GM19328 (cell line): Measurements from ENCODE around the gene FAM193A.
"Not testable (repeated sequence)": the region's sequence is repeated elsewhere in the genome, so short reads cannot be mapped to it uniquely, and the experiment has no call there.

ENCODE experiments used
- ATAC-seq: cut with Tn5 transposase; IDR thresholded peaks from one replicate; pipeline ENCODE4 v1.9.1; 2021; ENCODE audit warnings: mild to moderate bottlenecking, moderate library complexity; ENCODE audit not compliant: unreplicated experiment

FAM193A gene

DNA sequence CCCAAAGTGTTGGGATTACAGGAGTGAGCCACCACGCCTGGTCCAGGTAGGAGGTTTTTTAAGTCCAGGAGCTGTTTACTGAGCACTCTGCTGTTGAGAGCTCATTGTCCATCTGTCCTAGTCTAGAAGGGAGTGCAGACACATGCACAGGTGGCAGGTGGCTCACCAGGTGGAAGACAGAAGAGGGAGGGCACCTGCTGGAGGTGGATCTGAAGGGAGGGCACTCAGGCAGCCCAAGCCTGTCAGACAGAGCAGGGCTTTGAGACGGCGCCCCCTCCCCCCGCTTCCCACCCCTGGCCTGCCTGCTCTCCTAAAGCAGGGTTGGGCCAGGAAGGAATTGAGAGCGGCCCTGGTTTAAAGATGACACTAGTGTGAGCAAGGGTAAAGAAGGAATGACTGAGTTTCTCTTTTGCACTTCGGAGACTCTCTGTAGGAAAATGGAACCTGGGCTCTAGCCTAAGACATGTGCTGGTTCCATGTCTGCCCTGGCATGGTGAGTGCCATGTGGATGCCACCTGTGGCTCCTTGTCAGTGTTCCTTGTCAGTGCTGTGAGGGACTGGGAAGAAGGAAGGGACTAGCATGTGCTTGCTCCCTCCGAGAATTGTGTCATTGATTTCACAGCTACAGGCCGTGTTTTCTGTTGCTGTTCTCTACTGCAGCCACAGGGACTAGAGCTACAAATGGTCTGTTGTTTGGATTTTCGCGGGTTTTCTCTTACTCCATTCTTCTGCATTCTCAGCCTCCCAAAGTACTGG, 111.1 kb downstream of the FAM193A start:
- no peak for ATAC-seq

GRCh38 chr4:2648159-2648814, 111.8 kb downstream of the FAM193A start:
- ATAC-seq, result no peak

DNA sequence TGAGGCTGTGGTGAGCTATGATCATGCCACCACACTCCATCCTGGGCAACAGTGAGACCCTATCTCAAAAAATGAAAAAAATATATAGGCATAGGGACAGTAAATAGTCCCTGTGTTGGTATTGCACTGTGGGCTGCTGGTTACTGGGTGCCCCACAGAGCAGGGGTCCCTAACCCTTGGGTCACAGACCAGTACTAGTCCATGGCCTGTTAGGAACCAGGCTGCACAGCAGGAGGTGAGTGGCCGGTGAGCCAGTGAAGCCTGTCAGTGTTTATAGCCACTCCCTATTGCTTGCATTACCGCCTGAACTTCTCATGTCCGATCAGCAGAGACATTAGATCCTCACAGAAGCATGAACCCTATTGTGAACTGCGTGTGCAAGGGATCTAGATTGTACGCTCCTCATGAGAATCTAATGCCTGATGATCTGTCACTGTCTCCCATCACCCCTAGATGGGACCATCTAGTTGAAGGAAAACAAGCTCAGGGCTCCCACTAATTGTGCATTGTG, 113.2 kb downstream of the FAM193A start:
- no peak for ATAC-seq

- no peak for ATAC-seq
Measured at GRCh38 chr4:2650276-2650675, 113.8 kb downstream of the FAM193A start.

- ATAC-seq, result no peak
Measured at GRCh38 chr4:2651546-2651945, 115.1 kb downstream of the FAM193A start.

- ATAC-seq, result no peak
Measured at GRCh38 chr4:2651998-2652397, 115.6 kb downstream of the FAM193A start.

- ATAC-seq, result no peak
Measured at GRCh38 chr4:2652415-2653160, 116.1 kb downstream of the FAM193A start.

- no peak for ATAC-seq
Measured at GRCh38 chr4:2660596-2661211, 124.3 kb downstream of the FAM193A start.

DNA sequence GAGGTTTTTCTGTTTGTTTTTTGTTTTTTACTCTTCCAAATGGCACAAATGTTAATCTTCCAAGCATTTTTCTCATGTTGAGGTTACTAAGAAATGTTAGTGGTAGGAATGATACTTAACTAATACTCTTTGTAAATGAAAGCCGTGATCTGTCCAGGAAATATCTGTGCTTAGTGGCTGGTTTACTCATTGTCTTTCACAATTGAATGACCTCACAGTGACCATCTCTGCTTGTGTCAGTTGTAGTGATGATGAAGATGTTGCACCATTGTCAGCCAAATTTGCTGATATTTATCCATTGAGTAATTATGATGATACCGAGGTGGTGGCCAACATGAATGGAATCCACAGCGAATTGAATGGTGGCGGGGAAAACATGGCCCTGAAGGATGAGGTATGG, 126.2 kb downstream of the FAM193A start:
- ATAC-seq, result no peak

DNA sequence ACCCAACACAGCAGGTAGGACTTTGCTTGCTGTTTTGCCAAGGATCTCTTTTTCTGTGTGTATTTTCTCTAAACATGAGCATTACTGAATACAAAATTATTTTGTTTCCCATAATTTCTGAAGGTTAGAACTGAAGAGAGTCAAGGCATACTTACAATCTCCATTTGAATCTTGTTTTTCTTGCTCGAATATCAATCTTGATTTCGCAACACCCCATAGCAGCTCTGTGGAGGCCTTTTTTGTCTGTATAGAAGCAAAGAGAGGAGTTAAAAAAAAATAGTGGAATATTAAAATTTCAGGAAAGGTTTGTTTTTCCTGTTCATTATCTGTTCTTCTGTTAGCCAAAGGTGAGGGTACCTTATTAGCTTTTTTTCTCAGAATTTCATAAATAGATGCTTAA, 126.8 kb downstream of the FAM193A start:
- ATAC-seq, result no peak

DNA sequence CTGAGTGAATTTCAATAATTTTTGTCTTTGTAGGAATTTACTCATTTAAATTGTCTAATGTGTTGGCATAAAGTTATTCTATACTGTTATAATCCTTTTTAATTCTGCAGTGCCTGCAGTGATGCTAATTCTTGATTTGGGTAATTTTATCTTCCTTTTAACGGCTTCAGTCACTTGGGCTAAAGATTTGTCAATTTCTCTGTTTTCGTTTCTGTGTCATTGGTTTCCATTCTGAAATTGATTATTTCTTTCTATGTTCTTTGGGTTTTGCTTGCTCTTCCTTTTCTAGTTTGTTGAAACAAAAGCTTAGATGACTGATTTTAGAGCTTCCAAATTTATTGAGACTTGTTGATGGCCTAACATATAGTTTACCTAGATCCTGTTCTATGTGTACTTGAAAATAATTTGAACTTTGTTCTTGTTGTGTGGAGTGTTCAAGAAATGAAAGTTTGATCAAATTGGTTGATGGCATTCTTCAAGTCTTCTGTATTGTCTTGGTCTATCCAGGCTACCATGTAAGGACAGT, 130.3 kb downstream of the FAM193A start:
- ATAC-seq, result no peak

DNA sequence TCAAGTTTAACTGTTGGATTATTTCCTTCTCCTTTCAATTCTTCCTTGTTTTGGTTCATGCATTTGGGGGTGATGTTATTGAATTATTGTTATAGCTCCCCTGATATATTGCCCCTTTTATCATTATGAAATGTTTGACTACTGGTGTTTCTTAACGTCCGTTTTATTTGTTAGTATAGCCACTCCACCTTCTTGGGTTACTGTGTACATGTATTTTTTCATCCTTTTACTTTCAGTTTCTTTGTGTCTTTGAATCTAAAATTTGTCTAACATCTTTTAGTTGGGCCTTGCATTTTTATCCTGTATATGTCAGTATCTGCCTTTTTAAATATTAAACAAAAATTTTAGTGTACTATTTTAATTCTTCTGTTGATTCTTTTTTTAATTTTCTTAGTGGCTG, 131.0 kb downstream of the FAM193A start:
- ATAC-seq, result no peak

DNA sequence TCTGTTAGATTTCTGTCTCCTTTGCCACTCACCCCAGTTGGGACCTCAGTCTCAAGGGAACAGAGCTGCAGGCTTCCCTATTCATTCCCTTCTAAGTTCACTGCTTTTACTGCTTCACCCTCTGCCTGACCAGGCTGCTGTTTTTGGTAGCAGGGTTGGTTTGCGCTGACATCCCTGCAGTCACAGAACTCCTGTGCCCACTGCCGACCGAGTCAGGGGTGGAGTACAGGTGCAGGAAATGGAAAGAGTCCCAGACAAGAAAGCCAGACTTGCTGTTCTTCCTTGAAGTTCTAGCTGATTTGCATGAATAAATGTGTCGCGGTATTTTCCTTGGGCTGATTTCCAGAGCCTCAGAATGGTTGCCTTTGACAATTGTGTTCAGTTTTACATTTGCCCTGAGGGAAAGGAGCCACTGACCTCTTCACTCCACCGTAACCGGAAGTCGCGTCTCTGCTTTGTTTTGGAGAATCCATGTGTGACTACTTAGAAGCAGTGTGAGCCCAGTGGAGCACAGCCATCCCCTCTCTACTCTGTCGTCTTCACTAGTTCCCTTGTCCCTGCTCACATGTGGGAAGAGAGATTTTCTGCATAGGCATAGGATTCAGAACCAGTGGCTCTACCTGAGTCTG, 134.9 kb downstream of the FAM193A start:
- ATAC-seq, result no peak

GRCh38 chr4:2672082-2672481, 135.6 kb downstream of the FAM193A start:
- ATAC-seq, result no peak

GRCh38 chr4:2672700-2673099, 136.3 kb downstream of the FAM193A start:
- ATAC-seq, result no peak

- ATAC-seq, result no peak
Measured at GRCh38 chr4:2673157-2673556, 136.7 kb downstream of the FAM193A start.

- not testable (repeated sequence) for ATAC-seq
Measured at GRCh38 chr4:2679762-2680161, 143.3 kb downstream of the FAM193A start.

GRCh38 chr4:2684486-2684885, 148.0 kb downstream of the FAM193A start:
- ATAC-seq, result no peak

- ATAC-seq, result no peak
Measured at GRCh38 chr4:2685541-2685940, 149.1 kb downstream of the FAM193A start.
